ENCODE results near the gene MDFI. TPM values are rescaled to one million over a fixed set of nuclear protein-coding genes. Genes with fewer than 3 reads are reported as not detected.

The MDFI gene
- total and polyA plus RNA-seq, 9 of the 15 experiments (the other 6 are each of a cell fraction or from before 2014, with no cell fraction given): not detected

- TF ChIP-seq ZMIZ1 (IDR thresholded peaks at IDR 0.05; ENCODE audit: low read depth in 2 of 2, low read length in 2 of 2) (peak in 1 of 2 experiments; percentile 26; a peak in 1 of 4 replicates), ZHX1 (conservative IDR thresholded peaks at IDR 0.05; ENCODE audit: low read length) (0 out of 2 replicates have a peak, but pooled peaks have one; percentile 54), KDM1A (IDR thresholded peaks at IDR 0.05) (peak; percentile 81 to 89), MED1 (CRISPR knock-in tag; IDR thresholded peaks at IDR 0.05; ENCODE audit: borderline replicate concordance) (no peak), FOXM1 (IDR thresholded peaks at IDR 0.05; ENCODE audit: low read depth) (peak; percentile 41; the same call in 1 of the 2 replicates), FOXM1 (CRISPR knock-in tag; IDR thresholded peaks at IDR 0.05; ENCODE audit: low read depth) (no peak), RBM25 (IDR thresholded peaks at IDR 0.05; ENCODE audit: low read depth, low read length, severe bottlenecking) (peak; percentile 96), ARNT (IDR thresholded peaks at IDR 0.05) (peak in 1 of 2 experiments; percentile 65; a peak in 1 of 4 replicates), EP400 (IDR thresholded peaks at IDR 0.05) (no peak), MNT (conservative IDR thresholded peaks at IDR 0.05) (no peak), MAZ (CRISPR knock-in tag; conservative IDR thresholded peaks at IDR 0.05 in 1 of 2, IDR thresholded peaks at IDR 0.05 in 1 of 2) (peak in 1 of 2 experiments; percentile 47; a peak in 2 of 4 replicates), ATF6 (CRISPR knock-in tag; IDR thresholded peaks at IDR 0.05) (0 out of 2 replicates have a peak, but pooled peaks have one; percentile 40), ZNF143 (CRISPR knock-in tag; IDR thresholded peaks at IDR 0.05) (peak; percentile 22; the same call in 1 of the 2 replicates), GATA2 (CRISPR knock-in tag; IDR thresholded peaks at IDR 0.05) (0 out of 2 replicates have a peak, but pooled peaks have one; percentile 35), CC2D1A (IDR thresholded peaks at IDR 0.05) (peak; percentile 72; the same call in 1 of the 2 replicates)
Measured at GRCh38 chr6:41602864-41603608, 35.2 kb upstream of the MDFI start (continued).
